ENCODE measurements around the gene RPUSD4. TPM values are rescaled to one million over a fixed set of nuclear protein-coding genes. Genes with fewer than 3 reads are reported as not detected.
A peak's percentile ranks its signal among the peaks of the same experiment; 100 is the strongest.

Gene RPUSD4
- total RNA-seq, 2 experiments from 2014 or later = 29.1 to 36.2 TPM

DNA sequence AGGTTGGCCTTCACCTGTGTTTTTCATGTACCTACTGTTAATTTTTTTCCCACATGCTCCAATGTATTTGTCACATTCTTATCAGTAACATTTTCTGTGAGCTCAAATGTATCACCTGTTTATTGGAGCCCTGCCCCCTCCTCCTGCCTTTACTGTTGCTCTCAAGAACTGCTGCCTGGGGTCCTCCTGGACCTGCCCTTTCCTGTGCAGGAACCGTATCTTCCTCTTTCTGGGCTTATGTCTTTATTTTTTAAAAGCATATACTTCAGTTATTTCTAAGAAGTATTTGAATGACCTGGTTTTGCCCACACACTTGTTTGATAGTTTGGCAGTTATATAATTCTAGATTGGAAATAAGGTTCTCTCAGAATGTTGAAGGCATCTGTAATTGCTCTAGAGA, 6.0 kb upstream of the RPUSD4 start:
- H3K9me2 ChIP-seq (ENCODE audit: insufficient read depth, low read length) = no peaks in the 10 kb centered on the region
- peak overlapping the region; percentile 16; the same call in 1 of the 2 replicates for H3K4me2 ChIP-seq (ENCODE audit: low read length)
- intact Hi-C loops (cut with micrococcal nuclease; ENCODE audit: unreplicated experiment) = no loop called here
- H3K79me2 ChIP-seq (ENCODE audit: insufficient read depth, low read depth, low read length) = peaks cover 50% of the 10 kb centered on the region; the same call in 1 of the 2 replicates
- peaks cover 15% of the 10 kb centered on the region for H3K36me3 ChIP-seq (ENCODE audit: insufficient read depth, low read length)
- no TSS peak for BruUV-seq (replicated peaks)
- ChIA-PET CTCF (ENCODE audit: unreplicated experiment) (no interaction called here), POLR2A (interaction anchor here (0.8 to 0.9 kb wide), 2 partner anchors 14 to 37 kb away, joined by 3 to 4 read pairs; no protein-coding TSS in a partner anchor)
- H3K4me1 ChIP-seq (ENCODE audit: insufficient read depth, low read length, poor library complexity, severe bottlenecking) = peaks cover 21% of the 10 kb centered on the region
- 0 out of 2 replicates have a peak, but pooled peaks cover 6% of the 10 kb centered on the region for H3K9me3 ChIP-seq (ENCODE audit: low read length)
- no peak for TF ChIP-seq EZH2phosphoT487 (IDR thresholded peaks at IDR 0.05; ENCODE audit: borderline replicate concordance, low read depth, low read length)
- TF ChIP-seq, protein P1, sequence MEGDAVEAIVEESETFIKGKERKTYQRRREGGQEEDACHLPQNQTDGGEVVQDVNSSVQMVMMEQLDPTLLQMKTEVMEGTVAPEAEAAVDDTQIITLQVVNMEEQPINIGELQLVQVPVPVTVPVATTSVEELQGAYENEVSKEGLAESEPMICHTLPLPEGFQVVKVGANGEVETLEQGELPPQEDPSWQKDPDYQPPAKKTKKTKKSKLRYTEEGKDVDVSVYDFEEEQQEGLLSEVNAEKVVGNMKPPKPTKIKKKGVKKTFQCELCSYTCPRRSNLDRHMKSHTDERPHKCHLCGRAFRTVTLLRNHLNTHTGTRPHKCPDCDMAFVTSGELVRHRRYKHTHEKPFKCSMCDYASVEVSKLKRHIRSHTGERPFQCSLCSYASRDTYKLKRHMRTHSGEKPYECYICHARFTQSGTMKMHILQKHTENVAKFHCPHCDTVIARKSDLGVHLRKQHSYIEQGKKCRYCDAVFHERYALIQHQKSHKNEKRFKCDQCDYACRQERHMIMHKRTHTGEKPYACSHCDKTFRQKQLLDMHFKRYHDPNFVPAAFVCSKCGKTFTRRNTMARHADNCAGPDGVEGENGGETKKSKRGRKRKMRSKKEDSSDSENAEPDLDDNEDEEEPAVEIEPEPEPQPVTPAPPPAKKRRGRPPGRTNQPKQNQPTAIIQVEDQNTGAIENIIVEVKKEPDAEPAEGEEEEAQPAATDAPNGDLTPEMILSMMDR (conservative IDR thresholded peaks at IDR 0.05; ENCODE audit: low read length) = no peak
- no peak overlapping the region for H2AFZ ChIP-seq (ENCODE audit: low read length)
- H4K20me1 ChIP-seq (ENCODE audit: insufficient read depth, low read length) = no peaks in the 10 kb centered on the region; the same call in 1 of the 2 replicates
- no peak overlapping the region for H3K27ac ChIP-seq (ENCODE audit: low read depth, low read length, poor library complexity, severe bottlenecking)
- DNase-seq (ENCODE audit: low spot score) = peak; percentile 13
- H3K4me3 ChIP-seq (ENCODE audit: low read depth, low read length, poor library complexity, severe bottlenecking) = no peak overlapping the region

DNA sequence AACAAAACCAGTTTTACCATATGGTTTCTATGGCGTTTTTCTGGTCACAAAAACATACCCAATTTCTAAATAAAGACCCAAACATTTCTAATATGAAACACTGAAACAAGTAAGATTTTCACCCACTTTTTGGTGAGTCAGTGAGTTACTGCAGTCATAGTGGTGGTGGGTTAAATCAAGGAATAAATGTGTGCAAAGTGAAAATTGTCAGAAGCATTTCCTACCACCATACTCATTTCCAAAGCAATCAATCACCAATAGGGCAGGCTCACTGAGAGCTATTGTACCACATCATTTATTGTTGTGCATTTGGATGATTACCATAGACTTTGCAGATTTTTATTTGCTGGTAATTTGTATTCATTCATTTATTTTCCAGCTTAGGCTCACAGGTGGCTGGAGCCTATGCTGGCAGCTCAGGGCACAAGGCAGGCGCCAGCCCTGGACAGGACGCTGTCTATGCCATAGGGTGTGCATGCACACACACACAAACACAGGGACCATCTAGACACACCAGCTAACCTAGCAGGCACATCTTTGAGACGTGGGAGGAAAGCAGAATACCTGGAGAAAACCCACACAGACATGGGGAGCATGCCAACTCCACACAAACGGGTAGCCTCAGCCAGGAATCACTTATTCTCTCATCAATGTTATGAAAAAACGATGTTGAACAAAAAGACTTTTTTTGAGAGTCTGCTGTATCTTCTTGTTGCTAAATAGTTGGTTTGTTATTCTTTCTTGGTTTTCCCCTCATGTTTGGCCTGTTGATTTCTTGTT, 5.3 kb upstream of the RPUSD4 start:
- BruUV-seq (replicated peaks) = no TSS peak
- CTCF ChIA-PET (ENCODE audit: unreplicated experiment) = interaction anchor here (0.7 kb wide), 1 partner anchor 227 kb away, joined by 4 read pairs; no protein-coding TSS in a partner anchor

More for the DNA sequence above, 5.3 kb upstream of the RPUSD4 start:
- POLR2A ChIA-PET = interaction anchor here (0.7 to 0.9 kb wide), 3 partner anchors 14 to 38 kb away, joined by 3 to 8 read pairs (median 4); no protein-coding TSS in a partner anchor
- intact Hi-C loops (cut with micrococcal nuclease; ENCODE audit: unreplicated experiment) = no loop called here
- no peak overlapping the region for H2AFZ ChIP-seq (ENCODE audit: low read length)
- H3K4me1 ChIP-seq (ENCODE audit: insufficient read depth, low read length, poor library complexity, severe bottlenecking) = peaks cover 24% of the 10 kb centered on the region
- no peaks in the 10 kb centered on the region for H3K9me2 ChIP-seq (ENCODE audit: insufficient read depth, low read length)
- no peak for TF ChIP-seq EZH2phosphoT487 (IDR thresholded peaks at IDR 0.05; ENCODE audit: borderline replicate concordance, low read depth, low read length)
- TF ChIP-seq, protein P1 (conservative IDR thresholded peaks at IDR 0.05; ENCODE audit: low read length) = no peak
- H3K4me3 ChIP-seq (ENCODE audit: low read depth, low read length, poor library complexity, severe bottlenecking) = no peak overlapping the region
- no peaks in the 10 kb centered on the region; the same call in 1 of the 2 replicates for H4K20me1 ChIP-seq (ENCODE audit: insufficient read depth, low read length)
- H3K36me3 ChIP-seq (ENCODE audit: insufficient read depth, low read length) = peaks cover 9% of the 10 kb centered on the region
- no peaks in the 10 kb centered on the region for H3K9me3 ChIP-seq (ENCODE audit: low read length)
- H3K27ac ChIP-seq (ENCODE audit: low read depth, low read length, poor library complexity, severe bottlenecking) = no peak overlapping the region
- peak overlapping the region; percentile 16; the same call in 1 of the 2 replicates for H3K4me2 ChIP-seq (ENCODE audit: low read length)
- peaks cover 52% of the 10 kb centered on the region; the same call in 1 of the 2 replicates for H3K79me2 ChIP-seq (ENCODE audit: insufficient read depth, low read depth, low read length)
- no peak for DNase-seq (ENCODE audit: low spot score)
